ENCODE results near the gene TJP2.

The TJP2 gene

GRCh38 chr9:69314547-69314946, 140.5 kb downstream of the TJP2 start:
- no peak for DNase-seq (ENCODE audit: low read depth)
- no peak for TF ChIP-seq CTCF (IDR thresholded peaks at IDR 0.05; ENCODE audit: control insufficient read depth, extremely low read depth, insufficient read depth)
- no peak overlapping the region for H3K4me3 ChIP-seq (ENCODE audit: low read depth, low read length)

GRCh38 chr9:69317081-69317480, 143.0 kb downstream of the TJP2 start:
- no peak for TF ChIP-seq CTCF (IDR thresholded peaks at IDR 0.05; ENCODE audit: control insufficient read depth, extremely low read depth, insufficient read depth)
- DNase-seq (ENCODE audit: low read depth): no peak
- no peak overlapping the region for H3K4me3 ChIP-seq (ENCODE audit: low read depth, low read length)

GRCh38 chr9:69317894-69318293, 143.8 kb downstream of the TJP2 start:
- no peak for TF ChIP-seq CTCF (IDR thresholded peaks at IDR 0.05; ENCODE audit: control insufficient read depth, extremely low read depth, insufficient read depth)
- DNase-seq (ENCODE audit: low read depth): no peak
- no peak overlapping the region for H3K4me3 ChIP-seq (ENCODE audit: low read depth, low read length)

GRCh38 chr9:69319324-69320025, 145.4 kb downstream of the TJP2 start:
- TF ChIP-seq CTCF (IDR thresholded peaks at IDR 0.05; ENCODE audit: control insufficient read depth, extremely low read depth, insufficient read depth): no peak
- no peak overlapping the region for H3K4me3 ChIP-seq (ENCODE audit: low read depth, low read length)
- no peak for DNase-seq (ENCODE audit: low read depth)

- H3K4me3 ChIP-seq (ENCODE audit: low read depth, low read length): no peak overlapping the region
- TF ChIP-seq CTCF (IDR thresholded peaks at IDR 0.05; ENCODE audit: control insufficient read depth, extremely low read depth, insufficient read depth): no peak
- no peak for DNase-seq (ENCODE audit: low read depth)
Measured at GRCh38 chr9:69322256-69322655, 148.2 kb downstream of the TJP2 start.

- TF ChIP-seq CTCF (IDR thresholded peaks at IDR 0.05; ENCODE audit: control insufficient read depth, extremely low read depth, insufficient read depth): no peak
- DNase-seq (ENCODE audit: low read depth): no peak
- H3K4me3 ChIP-seq (ENCODE audit: low read depth, low read length): no peak overlapping the region
Measured at GRCh38 chr9:69323861-69324260, 149.8 kb downstream of the TJP2 start.

Data from LNCaP clone FGC (cell line).